ENCODE data around the gene XPO5. TPM values are rescaled to one million over a fixed set of nuclear protein-coding genes. Genes with fewer than 3 reads are reported as not detected.
A peak's percentile ranks its signal among the peaks of the same experiment; 100 is the strongest.

XPO5 gene
- polyA plus RNA-seq, 1 donor (not counting 4 experiments of a cell fraction or from before 2014, with no cell fraction given): 49.9 TPM

- H3K4me3 ChIP-seq (ENCODE audit: control insufficient read depth in 2 of 3, extremely low read depth in 1 of 3, insufficient read depth in 2 of 3, low read depth in 1 of 3, low read length in 3 of 3): peak overlapping the region; percentile 75 to 89 (median 86)
- peaks cover 10% of the 10 kb centered on the region for H4K20me1 ChIP-seq (ENCODE audit: control insufficient read depth, extremely low read depth, insufficient read depth, low read length)
- no peak for DNase-seq (ENCODE audit: low read depth, low spot score)
- no peaks in the 10 kb centered on the region for H3K27me3 ChIP-seq (ENCODE audit: control insufficient read depth, extremely low read depth, insufficient read depth, low read length)
- peak overlapping the region; percentile 92 for H3K27ac ChIP-seq (ENCODE audit: control insufficient read depth, insufficient read depth, low read length)
- no peak for TF ChIP-seq CTCF (optimal IDR thresholded peaks at IDR 0.05 in 1 of 3, IDR thresholded peaks at IDR 0.05 in 1 of 3, conservative IDR thresholded peaks at IDR 0.05 in 1 of 3; ENCODE audit: extremely low read depth in 1 of 3, insufficient read depth in 2 of 3, low read length in 3 of 3)
- H3K9ac ChIP-seq (ENCODE audit: control insufficient read depth, extremely low read depth, insufficient read depth, low read length): peak overlapping the region; percentile 97
- peak overlapping the region; percentile 96 for H3K4me2 ChIP-seq (ENCODE audit: control insufficient read depth, extremely low read depth, insufficient read depth, low read depth, low read length)
- dilution Hi-C loops (cut with MboI; ENCODE audit: extremely low pct_ligation_motif_present, low sequenced_read_pairs): no loop called here
- H3K79me2 ChIP-seq (ENCODE audit: control insufficient read depth, insufficient read depth, low read length): peaks cover 60% of the 10 kb centered on the region
- H3K9me1 ChIP-seq (ENCODE audit: control insufficient read depth, extremely low read depth, insufficient read depth, low read length): peaks cover 8% of the 10 kb centered on the region
- peak; percentile 34 for FAIRE-seq
- no peaks in the 10 kb centered on the region for H3K9me3 ChIP-seq (ENCODE audit: control insufficient read depth, low read depth, low read length)
- H2AFZ ChIP-seq (ENCODE audit: control insufficient read depth, low read length): peak overlapping the region; percentile 82
- H3K36me3 ChIP-seq (ENCODE audit: control insufficient read depth in 2 of 2, extremely low read depth in 1 of 2, insufficient read depth in 2 of 2, low read length in 2 of 2): peaks cover 37 to 60% of the 10 kb centered on the region in 2 experiments
- H3K4me1 ChIP-seq (ENCODE audit: control insufficient read depth, extremely low read depth, insufficient read depth, low read length): peaks cover 28% of the 10 kb centered on the region
Observed at GRCh38 chr6:43517505-43518357, 58.1 kb downstream of the XPO5 start.

GRCh38 chr6:43516697-43517504 is 58.9 kb downstream of the XPO5 start, which contains the start of the genes POLR1C and YIPF3:
Gene POLR1C (plus strand): TSS chr6:43517089. CDS start chr6:43517110, 21 bp downstream.
Gene YIPF3 (minus strand): TSS chr6:43516926. CDS start chr6:43516807, 119 bp downstream.
- TF ChIP-seq EZH2 (IDR thresholded peaks at IDR 0.05; ENCODE audit: low read length) (no peak), CTCF (optimal IDR thresholded peaks at IDR 0.05 in 1 of 3, IDR thresholded peaks at IDR 0.05 in 1 of 3, conservative IDR thresholded peaks at IDR 0.05 in 1 of 3; ENCODE audit: extremely low read depth in 1 of 3, insufficient read depth in 2 of 3, low read length in 3 of 3) (no peak)
- Histone ChIP-seq H3K79me2 (ENCODE audit: control insufficient read depth, insufficient read depth, low read length) (peaks cover 60% of the 10 kb centered on the region), H3K9ac (ENCODE audit: control insufficient read depth, extremely low read depth, insufficient read depth, low read length) (peak within 1 kb of the TSS; percentile 97), H3K27ac (ENCODE audit: control insufficient read depth, insufficient read depth, low read length) (peak within 1 kb of the TSS; percentile 92), H3K9me1 (ENCODE audit: control insufficient read depth, extremely low read depth, insufficient read depth, low read length) (peaks cover 8% of the 10 kb centered on the region), H3K4me1 (ENCODE audit: control insufficient read depth, extremely low read depth, insufficient read depth, low read length) (peaks cover 28% of the 10 kb centered on the region), H3K4me2 (ENCODE audit: control insufficient read depth, extremely low read depth, insufficient read depth, low read depth, low read length) (peak within 1 kb of the TSS; percentile 98), H3K27me3 (ENCODE audit: control insufficient read depth, extremely low read depth, insufficient read depth, low read length) (no peaks in the 10 kb centered on the region), H4K20me1 (ENCODE audit: control insufficient read depth, extremely low read depth, insufficient read depth, low read length) (peaks cover 8% of the 10 kb centered on the region), H3K36me3 (ENCODE audit: control insufficient read depth in 2 of 2, extremely low read depth in 1 of 2, insufficient read depth in 2 of 2, low read length in 2 of 2) (peaks cover 37 to 58% of the 10 kb centered on the region in 2 experiments), H3K4me3 (ENCODE audit: control insufficient read depth in 2 of 3, extremely low read depth in 1 of 3, insufficient read depth in 2 of 3, low read depth in 1 of 3, low read length in 3 of 3) (peak within 1 kb of the TSS; percentile 75 to 89 (median 86)), H3K9me3 (ENCODE audit: control insufficient read depth, low read depth, low read length) (no peaks in the 10 kb centered on the region), H2AFZ (ENCODE audit: control insufficient read depth, low read length) (peak within 1 kb of the TSS; percentile 82)
- dilution Hi-C loops (cut with MboI; ENCODE audit: extremely low pct_ligation_motif_present, low sequenced_read_pairs): no loop called here
- DNase-seq (ENCODE audit: low read depth, low spot score): peak; percentile 81
- peak; percentile 61 for FAIRE-seq
